ENCODE results near the gene IL3.
A peak's percentile ranks its signal among the peaks of the same experiment; 100 is the strongest.

IL3 gene

DNA sequence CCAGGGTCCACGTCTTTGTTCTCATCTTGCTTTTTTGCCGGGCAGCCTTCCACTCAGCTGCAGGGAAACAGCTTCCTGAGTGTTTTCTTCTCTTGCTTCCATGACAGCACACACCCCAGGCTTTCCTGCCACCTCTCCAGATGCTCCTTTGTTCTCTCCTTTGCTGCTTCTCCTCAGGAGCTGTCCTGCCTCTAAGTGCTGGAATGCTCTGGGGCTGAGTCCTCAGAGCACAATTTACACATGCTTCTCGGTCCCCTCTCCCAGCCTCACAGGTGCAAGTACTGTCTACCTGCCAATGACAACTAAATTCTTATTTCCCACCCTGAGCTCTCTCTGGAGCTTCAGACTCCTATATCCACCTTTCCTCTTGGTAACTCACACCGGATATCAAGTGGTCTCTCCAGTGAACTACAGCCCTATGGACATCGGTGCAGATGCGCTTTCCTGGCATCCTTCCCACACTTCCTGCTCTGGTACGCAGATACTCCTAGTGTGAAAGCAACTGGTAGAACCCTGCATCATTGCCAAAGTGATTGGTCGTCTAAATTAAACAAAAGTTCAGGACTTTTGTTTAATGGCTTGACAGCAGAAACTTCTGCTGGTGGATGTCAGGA is 35.6 kb upstream of the IL3 start:
- Histone ChIP-seq H3K4me3 (replicated peaks; ENCODE audit: insufficient read depth, low read length) (no peak overlapping the region), H3K27ac (replicated peaks) (no peak overlapping the region), H3K27me3 (ENCODE audit: insufficient read depth, poor library complexity, severe bottlenecking) (no peaks in the 10 kb centered on the region)
- no peak for DNase-seq (ENCODE audit: low read depth in 1 of 2, low spot score in 1 of 2)
- TF ChIP-seq REST (IDR thresholded peaks at IDR 0.05; ENCODE audit: insufficient replicate concordance, low read depth): peak; percentile 86
- no peak for TF ChIP-seq POLR2AphosphoS5 (IDR thresholded peaks at IDR 0.05; ENCODE audit: low read depth)

- no peak overlapping the region for H3K27ac ChIP-seq (replicated peaks)
- no peak for TF ChIP-seq REST (IDR thresholded peaks at IDR 0.05; ENCODE audit: insufficient replicate concordance, low read depth)
- TF ChIP-seq CTCF (IDR thresholded peaks at IDR 0.05; ENCODE audit: insufficient read depth, low read length): no peak
- TF ChIP-seq POLR2AphosphoS5 (IDR thresholded peaks at IDR 0.05; ENCODE audit: low read depth): no peak
- no peak for TF ChIP-seq GABPA (IDR thresholded peaks at IDR 0.05; ENCODE audit: low read depth)
- TF ChIP-seq SPI1 (IDR thresholded peaks at IDR 0.05; ENCODE audit: borderline replicate concordance, low read depth): no peak
- no peaks in the 10 kb centered on the region for H3K27me3 ChIP-seq (ENCODE audit: insufficient read depth, poor library complexity, severe bottlenecking)
- DNase-seq (ENCODE audit: low read depth in 1 of 2, low spot score in 1 of 2): no peak
- no peak overlapping the region for H3K4me3 ChIP-seq (replicated peaks; ENCODE audit: insufficient read depth, low read length)
Observed at GRCh38 chr5:132025403-132025971, 35.0 kb upstream of the IL3 start.

DNA sequence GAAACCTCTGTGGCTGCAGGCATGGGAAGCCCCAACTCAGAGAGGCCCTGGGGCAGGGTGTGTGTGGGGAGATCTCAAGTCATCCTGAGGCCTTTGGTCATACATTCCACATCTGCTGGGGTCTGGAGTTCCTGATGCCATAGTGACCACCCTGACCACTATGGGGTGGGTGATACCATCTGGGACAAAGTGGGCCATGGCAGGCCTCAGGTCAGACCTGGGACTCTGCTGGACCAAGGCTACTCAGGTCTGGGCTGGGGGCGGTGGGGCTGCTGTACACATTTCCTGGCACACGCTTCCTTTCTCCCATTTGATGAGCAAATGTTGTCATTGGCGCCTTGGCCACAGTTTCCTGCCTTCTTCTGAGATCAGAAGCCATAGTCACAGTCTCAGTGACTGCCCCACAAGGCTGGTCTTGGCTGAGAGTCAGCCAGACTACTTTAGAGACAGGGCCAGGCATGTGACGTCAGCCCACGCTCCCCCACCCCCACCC is 33.9 kb upstream of the IL3 start:
- no peak for TF ChIP-seq POLR2AphosphoS5 (IDR thresholded peaks at IDR 0.05; ENCODE audit: low read depth)
- no peak for TF ChIP-seq CTCF (IDR thresholded peaks at IDR 0.05; ENCODE audit: insufficient read depth, low read length)
- TF ChIP-seq SPI1 (IDR thresholded peaks at IDR 0.05; ENCODE audit: borderline replicate concordance, low read depth): no peak
- TF ChIP-seq GABPA (IDR thresholded peaks at IDR 0.05; ENCODE audit: low read depth): no peak
- TF ChIP-seq REST (IDR thresholded peaks at IDR 0.05; ENCODE audit: insufficient replicate concordance, low read depth): no peak
- no peak for DNase-seq (ENCODE audit: low read depth in 1 of 2, low spot score in 1 of 2)
- Histone ChIP-seq H3K27me3 (ENCODE audit: insufficient read depth, poor library complexity, severe bottlenecking) (no peaks in the 10 kb centered on the region), H3K27ac (replicated peaks) (no peak overlapping the region), H3K4me3 (replicated peaks; ENCODE audit: insufficient read depth, low read length) (no peak overlapping the region)
